Stimulated activated CD4-positive, alpha-beta T cell treated with anti-CD3 and anti-CD28 coated beads, Interleukin-1b, Interleukin-23, amount 100 ng/mL, for 24 hours (primary cell): Measurements from ENCODE around the gene ATP6V0A4.

Source experiments
- DNase-seq, 4 experiments: peaks; one replicate each; pipeline ENCODE4 v3.0.0-alpha.2; 2020; ENCODE audit warnings: low read depth in 4 of 4, low spot score in 1 of 4

Gene ATP6V0A4

GRCh38 chr7:138663725-138664710, 134.0 kb downstream of the ATP6V0A4 start:
- no peak for DNase-seq

DNA sequence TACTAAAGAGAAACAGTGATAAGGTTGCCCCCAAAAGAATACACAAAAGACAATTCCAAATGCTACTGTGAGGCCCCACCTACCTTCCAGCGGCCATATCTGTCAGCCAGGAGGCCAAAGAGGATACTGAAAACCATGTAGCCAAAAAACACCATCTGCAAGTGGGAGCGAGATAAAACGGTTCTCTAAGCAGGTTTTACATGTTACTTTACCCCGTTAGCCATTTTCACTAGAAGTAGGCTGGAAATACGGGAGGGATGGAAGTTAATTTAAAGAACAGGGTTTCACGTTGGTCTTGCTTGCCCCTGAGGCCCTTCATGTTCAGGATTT, 135.0 kb downstream of the ATP6V0A4 start:
- no peak for DNase-seq

- no peak for DNase-seq
These were observed 135.7 kb downstream of the ATP6V0A4 start for GRCh38 chr7:138662076-138662990.

- no peak for DNase-seq
These were observed 136.8 kb downstream of the ATP6V0A4 start for GRCh38 chr7:138661069-138661635.

DNA sequence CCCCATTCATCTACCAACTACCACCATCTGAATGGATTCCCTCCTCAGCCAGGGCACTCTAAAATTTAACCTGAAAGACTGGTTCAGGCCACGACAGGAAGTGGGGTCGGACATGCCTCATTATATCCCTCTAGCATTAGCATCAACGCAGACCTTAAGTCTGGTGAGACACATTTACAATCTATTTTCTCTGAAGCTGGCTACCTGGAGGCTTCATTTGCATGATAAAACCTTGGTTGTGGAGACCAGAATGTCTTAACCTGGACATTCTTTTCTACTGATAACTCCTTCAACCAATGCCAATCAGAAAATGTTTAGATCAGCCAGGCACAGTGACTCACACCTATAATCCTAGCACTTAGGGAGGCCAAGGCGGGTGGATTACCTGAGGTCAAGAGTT, 139.1 kb downstream of the ATP6V0A4 start:
- DNase-seq: no peak

DNA sequence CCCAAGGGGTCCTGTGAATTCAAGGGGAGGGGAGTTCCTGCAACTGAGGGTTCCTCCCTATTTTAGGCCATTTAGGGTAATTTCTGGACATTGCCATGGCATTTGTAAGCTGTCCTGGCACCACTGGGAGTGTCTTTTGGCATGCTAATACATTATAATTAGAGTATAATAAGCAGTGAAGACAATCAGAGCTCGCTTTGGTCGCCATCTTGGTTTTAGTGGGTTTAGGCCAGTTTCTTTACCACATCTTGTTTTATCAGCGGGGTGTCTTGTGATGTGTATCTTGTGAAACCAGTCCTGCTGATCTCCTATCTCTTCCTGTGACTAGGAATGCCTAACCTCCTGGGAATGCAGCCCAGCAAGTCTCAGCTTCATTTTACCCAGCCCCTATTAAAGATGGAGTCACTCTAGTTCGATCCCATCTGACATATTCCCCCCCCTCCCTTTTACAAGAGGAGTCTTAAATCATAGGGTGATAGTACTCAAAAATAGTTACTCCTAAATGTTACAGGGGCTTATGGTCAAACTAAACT, 140.1 kb downstream of the ATP6V0A4 start:
- DNase-seq: no peak

DNA sequence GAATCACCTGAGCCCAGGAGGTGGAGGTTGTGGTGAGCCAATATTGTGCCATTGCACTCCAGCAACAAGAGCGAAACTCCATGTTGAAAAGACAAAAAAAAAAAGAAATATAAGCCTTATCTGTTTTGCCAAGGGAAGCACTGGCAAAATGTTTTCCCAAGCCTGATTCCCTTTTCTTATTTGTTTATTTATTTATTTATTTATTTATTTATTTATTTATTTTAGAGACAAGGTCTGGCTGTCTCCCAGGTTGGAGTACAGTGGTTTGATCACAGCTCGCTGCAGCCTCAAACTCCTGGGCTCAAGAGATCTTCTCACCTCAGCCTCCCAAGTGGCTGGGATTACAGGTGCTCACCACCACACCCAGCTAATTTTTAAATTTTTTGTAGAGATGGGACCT, 141.0 kb downstream of the ATP6V0A4 start:
- DNase-seq: no peak
